CD4-positive, alpha-beta T cell (primary cell): ENCODE measurements around the gene ANKRD63. TPM values are rescaled to one million over a fixed set of nuclear protein-coding genes. Genes with fewer than 3 reads are reported as not detected.

Experiments used
- ATAC-seq: fragments of 200-7000 bp; cut with Tn5 transposase; one replicate; pipeline ENCODE4 v1.10.0; 2022; ENCODE audit warnings: mild to moderate bottlenecking; ENCODE audit not compliant: poor library complexity
- CTCF ChIA-PET: fragments of 350-600 bp; sonication (Branson Sonifier 250); formaldehyde crosslinking; loops from one replicate; lab custom pipeline; 2021; ENCODE audit warnings: antibody characterized with exemption, inconsistent platforms; lab: Charles Lee
- POLR2A ChIA-PET: fragments of 350-600 bp; sonication (Branson Sonifier 250); formaldehyde crosslinking; loops from one replicate; lab custom pipeline; 2021; ENCODE audit warnings: antibody characterized with exemption, inconsistent platforms; lab: Charles Lee
- DNase-seq, 14 experiments: peaks; one replicate each; pipeline ENCODE4 v3.0.0-alpha.2; 2013 to 2020; ENCODE audit warnings: mixed read lengths in 2 of 14
- H3K27ac ChIP-seq, 2 donors: one replicate each; pipeline versions ENCODE4 v1.5.1 to v1.7.0; 2013; ENCODE audit warnings: low read length in 2 of 2, low read depth in 1 of 2, mild to moderate bottlenecking in 1 of 2
- H3K27me3 ChIP-seq, 2 experiments: 1 replicate in 1 of 2; 2 replicates in 1 of 2; pipeline versions ENCODE4 v1.6.1 to v1.7.0; 2013; ENCODE audit warnings: low read length in 2 of 2, control low read depth in 1 of 2, mild to moderate bottlenecking in 1 of 2, moderate library complexity in 1 of 2; ENCODE audit not compliant: insufficient read depth in 2 of 2, control insufficient read depth in 1 of 2
- H3K36me3 ChIP-seq: one replicate; pipeline ENCODE4 v1.6.1; 2013; ENCODE audit warnings: low read length, control low read depth; ENCODE audit not compliant: insufficient read depth
- H3K4me1 ChIP-seq: one replicate; pipeline ENCODE4 v1.6.1; 2013; ENCODE audit warnings: low read length, control low read depth; ENCODE audit not compliant: insufficient read depth
- H3K4me3 ChIP-seq: one replicate; pipeline ENCODE4 v1.5.1; 2013; ENCODE audit warnings: mild to moderate bottlenecking, low read length, moderate library complexity
- H3K9me3 ChIP-seq, 2 experiments: 1 replicate in 1 of 2; 2 replicates in 1 of 2; pipeline versions ENCODE4 v1.6.1 to v1.7.0; 2013; ENCODE audit warnings: low read length in 2 of 2, mild to moderate bottlenecking in 2 of 2, control low read depth in 1 of 2, moderate library complexity in 1 of 2; ENCODE audit not compliant: control insufficient read depth in 1 of 2, insufficient read depth in 1 of 2
- H3K27ac Mint-ChIP-seq: one replicate; pipeline ENCODE4 v1.8.0; 2020; ENCODE audit warnings: mixed read lengths
- H3K27me3 Mint-ChIP-seq: one replicate; pipeline ENCODE4 v1.8.0; 2021; ENCODE audit warnings: mixed read lengths
- H3K36me3 Mint-ChIP-seq: one replicate; pipeline ENCODE4 v1.8.0; 2021; ENCODE audit warnings: low read depth, mixed read lengths
- H3K4me1 Mint-ChIP-seq: one replicate; pipeline ENCODE4 v1.8.0; 2021; ENCODE audit warnings: low read depth, mixed read lengths
- H3K4me3 Mint-ChIP-seq: one replicate; pipeline ENCODE4 v1.8.0; 2020; ENCODE audit warnings: mild to moderate bottlenecking, mixed read lengths
- H3K9me3 Mint-ChIP-seq: one replicate; pipeline ENCODE4 v1.8.0; 2020; ENCODE audit warnings: mixed read lengths
- intact Hi-C, 2 experiments: fragments of 100-400 bp; cut with DNase I in 1 of 2; cut with micrococcal nuclease in 1 of 2; formaldehyde crosslinking; loops; one replicate each; pipeline versions ENCODE4 v1.15.1 to v1.9.0; 2023 to 2025; cut with DNase I, micrococcal nuclease
- total RNA-seq, 174 experiments: library from RNA in 2 of 174; stranded (reverse) in 2 of 174; gene quantifications; one replicate each; pipeline ENCODE4 v1.2.3 and lab custom pipeline; 2021 to 2026
- TF ChIP-seq, protein P1 (sequence below): fragments of 200-600 bp; IDR thresholded peaks from one replicate; pipeline ENCODE4 v1.8.0; 2022; ENCODE audit warnings: antibody characterized with exemption, mild to moderate bottlenecking

ANKRD63 gene
- total RNA-seq, 2 experiments from 2014 or later: not detected

DNA sequence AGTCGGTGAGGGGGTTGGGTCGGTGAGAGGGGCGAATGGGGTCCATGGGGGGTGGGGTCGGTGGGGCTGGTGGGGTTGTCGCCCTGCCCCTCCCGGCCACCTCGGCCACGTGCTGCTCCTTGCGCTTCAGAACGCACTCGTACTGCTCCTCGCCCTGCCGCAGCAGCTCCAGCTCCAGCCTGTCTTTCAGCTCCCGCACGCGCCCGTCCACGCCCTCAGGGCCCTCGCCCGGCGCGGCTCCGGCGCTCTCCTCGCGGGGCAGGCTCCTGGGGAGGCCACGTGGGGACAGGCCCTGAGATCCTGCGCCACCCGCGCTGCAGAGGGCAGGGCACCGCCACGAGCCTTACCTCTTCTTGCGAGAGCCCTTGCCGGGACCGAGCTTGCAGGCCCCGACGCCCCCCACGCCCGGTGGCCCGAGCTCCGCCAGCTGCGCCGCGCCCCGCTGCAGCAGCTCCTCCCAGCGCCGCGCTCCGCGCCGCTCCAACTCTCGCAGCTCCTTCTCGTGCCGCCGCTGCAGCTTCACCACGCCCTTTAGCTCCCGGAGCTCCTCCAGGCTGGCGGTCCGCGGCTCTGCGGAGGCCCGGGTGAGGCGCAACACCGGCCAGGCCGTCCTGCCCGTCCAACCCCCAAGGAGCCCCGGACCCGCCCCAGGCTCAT, 8.2 kb upstream of the ANKRD63 start:
- Mint-ChIP-seq H3K4me3 (no peak overlapping the region), H3K27ac (no peak overlapping the region), H3K4me1 (no peaks in the 10 kb centered on the region), H3K9me3 (no peaks in the 10 kb centered on the region), H3K36me3 (peaks cover 57% of the 10 kb centered on the region), H3K27me3 (no peaks in the 10 kb centered on the region)
- H3K27ac ChIP-seq: no peak overlapping the region
- no peaks in the 10 kb centered on the region for H3K27me3 ChIP-seq
- H3K9me3 ChIP-seq: no peaks in the 10 kb centered on the region
- TF ChIP-seq, protein P1, sequence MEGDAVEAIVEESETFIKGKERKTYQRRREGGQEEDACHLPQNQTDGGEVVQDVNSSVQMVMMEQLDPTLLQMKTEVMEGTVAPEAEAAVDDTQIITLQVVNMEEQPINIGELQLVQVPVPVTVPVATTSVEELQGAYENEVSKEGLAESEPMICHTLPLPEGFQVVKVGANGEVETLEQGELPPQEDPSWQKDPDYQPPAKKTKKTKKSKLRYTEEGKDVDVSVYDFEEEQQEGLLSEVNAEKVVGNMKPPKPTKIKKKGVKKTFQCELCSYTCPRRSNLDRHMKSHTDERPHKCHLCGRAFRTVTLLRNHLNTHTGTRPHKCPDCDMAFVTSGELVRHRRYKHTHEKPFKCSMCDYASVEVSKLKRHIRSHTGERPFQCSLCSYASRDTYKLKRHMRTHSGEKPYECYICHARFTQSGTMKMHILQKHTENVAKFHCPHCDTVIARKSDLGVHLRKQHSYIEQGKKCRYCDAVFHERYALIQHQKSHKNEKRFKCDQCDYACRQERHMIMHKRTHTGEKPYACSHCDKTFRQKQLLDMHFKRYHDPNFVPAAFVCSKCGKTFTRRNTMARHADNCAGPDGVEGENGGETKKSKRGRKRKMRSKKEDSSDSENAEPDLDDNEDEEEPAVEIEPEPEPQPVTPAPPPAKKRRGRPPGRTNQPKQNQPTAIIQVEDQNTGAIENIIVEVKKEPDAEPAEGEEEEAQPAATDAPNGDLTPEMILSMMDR: no peak
- ChIA-PET CTCF (no interaction called here), POLR2A (interaction anchor here (0.8 kb wide), 1 partner anchor 16 kb away, joined by 3 read pairs; the partner anchor contains the start of gene PLCB2)
- intact Hi-C loops: no loop called here
- H3K4me1 ChIP-seq: no peaks in the 10 kb centered on the region
- peaks cover 82% of the 10 kb centered on the region for H3K36me3 ChIP-seq
- DNase-seq: no peak
- no peak for ATAC-seq
- no peak overlapping the region for H3K4me3 ChIP-seq

DNA sequence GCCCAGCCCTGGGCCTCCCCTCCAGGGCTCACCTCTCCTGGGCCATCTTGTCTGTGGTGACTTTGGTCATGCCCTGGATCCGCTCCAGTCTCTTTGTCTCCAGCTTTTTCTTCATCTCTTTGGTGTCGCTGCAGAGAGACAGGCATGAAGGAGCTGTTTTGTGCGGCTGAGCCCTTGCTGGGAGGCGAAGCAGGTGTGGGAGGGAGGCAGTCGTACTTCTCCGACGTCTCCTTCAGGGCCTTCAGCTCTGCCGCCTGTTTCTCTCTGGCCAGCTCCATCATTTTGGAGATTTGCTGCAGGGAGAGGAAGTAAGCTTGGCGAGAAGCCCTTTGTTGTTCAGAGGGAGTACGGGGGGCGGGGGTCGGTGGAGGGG, 7.7 kb upstream of the ANKRD63 start:
- Histone ChIP-seq H3K27me3 (no peaks in the 10 kb centered on the region), H3K9me3 (no peaks in the 10 kb centered on the region), H3K36me3 (peaks cover 77% of the 10 kb centered on the region), H3K27ac (no peak overlapping the region), H3K4me3 (no peak overlapping the region), H3K4me1 (no peaks in the 10 kb centered on the region)
- no peak for ATAC-seq
- Mint-ChIP-seq H3K9me3 (no peaks in the 10 kb centered on the region), H3K27ac (no peak overlapping the region), H3K4me3 (no peak overlapping the region), H3K4me1 (no peaks in the 10 kb centered on the region), H3K27me3 (no peaks in the 10 kb centered on the region), H3K36me3 (peaks cover 52% of the 10 kb centered on the region)
- no peak for DNase-seq
- ChIA-PET CTCF (interaction anchor here (1.5 kb wide), 1 partner anchor 47 kb away, joined by 3 read pairs; no protein-coding TSS in a partner anchor), POLR2A (interaction anchor here (0.6 to 1.8 kb wide), 2 partner anchors 12 to 192 kb away, joined by 4 read pairs; no protein-coding TSS in a partner anchor)
- TF ChIP-seq, protein P1: no peak
- intact Hi-C loops: no loop called here

DNA sequence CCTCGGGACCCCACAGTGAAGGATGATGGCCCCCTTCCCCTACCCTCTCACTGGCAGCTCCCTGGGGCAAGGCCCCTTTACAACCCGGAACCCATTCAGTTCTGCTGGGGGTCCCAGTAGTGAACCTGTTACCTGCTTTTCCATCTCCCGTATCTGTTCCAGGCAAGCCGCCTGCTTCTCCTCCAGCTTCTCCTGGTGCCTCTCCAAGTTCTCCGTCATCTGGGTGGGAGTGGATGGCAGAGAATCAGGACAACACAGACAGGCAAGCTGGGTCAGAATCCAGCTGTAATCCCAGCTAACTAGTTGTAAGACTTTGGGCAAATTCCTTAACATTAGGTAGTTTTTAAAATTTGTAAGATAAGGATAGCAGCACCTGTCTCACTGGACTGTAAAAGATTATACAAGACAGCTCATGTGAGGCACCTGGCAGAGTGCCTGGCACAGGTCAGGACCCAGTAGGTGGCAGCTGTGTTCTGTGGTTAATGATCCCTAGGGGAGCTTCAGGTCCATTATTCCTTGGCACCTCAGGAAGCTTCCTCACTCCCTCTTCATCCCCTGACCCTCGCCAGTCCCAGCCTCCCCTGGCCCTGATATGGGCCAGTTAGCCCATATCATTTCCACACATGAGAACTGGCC, 6.4 kb upstream of the ANKRD63 start:
- no peak for ATAC-seq
- Histone ChIP-seq H3K4me3 (no peak overlapping the region), H3K36me3 (peaks cover 65% of the 10 kb centered on the region), H3K4me1 (no peaks in the 10 kb centered on the region), H3K9me3 (no peaks in the 10 kb centered on the region), H3K27ac (no peak overlapping the region), H3K27me3 (no peaks in the 10 kb centered on the region)
- intact Hi-C loops: no loop called here
- H3K9me3 Mint-ChIP-seq: no peaks in the 10 kb centered on the region
- no peak overlapping the region for H3K4me3 Mint-ChIP-seq
- H3K27me3 Mint-ChIP-seq: no peaks in the 10 kb centered on the region
- TF ChIP-seq, protein P1: no peak
- ChIA-PET POLR2A (interaction anchor here (1.2 to 1.8 kb wide), 2 partner anchors 13 to 38 kb away, joined by 3 to 4 read pairs; no protein-coding TSS in a partner anchor), CTCF (interaction anchor here (0.8 to 2.1 kb wide), 3 partner anchors 10 to 48 kb away, joined by 3 to 7 read pairs (median 3); no protein-coding TSS in a partner anchor)
- H3K36me3 Mint-ChIP-seq: peaks cover 41% of the 10 kb centered on the region
- no peak overlapping the region for H3K27ac Mint-ChIP-seq
- DNase-seq: no peak
- H3K4me1 Mint-ChIP-seq: no peaks in the 10 kb centered on the region
